IMR-90 (cell line): ENCODE results near the gene MYH11. TPM values are rescaled to one million over a fixed set of nuclear protein-coding genes. Genes with fewer than 3 reads are reported as not detected.

Source experiments
- ATAC-seq: fragments of 200-7000 bp; cut with Tn5 transposase; 2 replicates; pipeline ENCODE4 v1.9.1; 2020; ENCODE audit warnings: low read depth, mild to moderate bottlenecking, moderate library complexity
- BruUV-seq: library from RNA; stranded (reverse); fragments of 400-500 nt; replicated peaks from 2 replicates; lab custom pipeline; 2021; lab: Mats Ljungman, UMichigan
- CTCF ChIA-PET: fragments of 300-600 bp; formaldehyde crosslinking; extraction: SDS; loops from one replicate; lab custom pipeline; 2021; ENCODE audit warnings: antibody characterized with exemption; lab: Yijun Ruan, JAX
- POLR2A ChIA-PET: fragments of 300-600 bp; sonication (Branson Sonifier 250); formaldehyde crosslinking; loops from one replicate; lab custom pipeline; 2022; ENCODE audit warnings: antibody characterized with exemption; ENCODE audit not compliant: unreplicated experiment; lab: Charles Lee
- DNase-seq: peaks from one replicate; pipeline ENCODE4 v3.0.0; 2013
- H2AFZ ChIP-seq: replicated peaks from 2 replicates; pipeline ENCODE3; 2013; ENCODE audit warnings: low read length, mild to moderate bottlenecking; ENCODE audit not compliant: poor library complexity
- H2AK5ac ChIP-seq: 2 replicates; pipeline ENCODE4 v1.6.1; 2013; ENCODE audit warnings: low read depth, low read length, inconsistent platforms
- H2AK9ac ChIP-seq: replicated peaks from 2 replicates; pipeline ENCODE3; 2013; ENCODE audit warnings: mild to moderate bottlenecking, low read depth, low read length, moderate library complexity; ENCODE audit not compliant: poor library complexity
- H2BK120ac ChIP-seq: 2 replicates; pipeline ENCODE4 v1.6.1; 2013; ENCODE audit warnings: low read depth, low read length, inconsistent platforms
- H2BK15ac ChIP-seq: 3 replicates; pipeline ENCODE4 v1.6.1; 2013; ENCODE audit warnings: low read depth, low read length, inconsistent platforms
- H2BK20ac ChIP-seq: 2 replicates; pipeline ENCODE4 v1.6.1; 2013; ENCODE audit warnings: low read depth, mild to moderate bottlenecking, inconsistent platforms, low read length, moderate library complexity
- H2BK5ac ChIP-seq: 2 replicates; pipeline ENCODE4 v1.6.1; 2013; ENCODE audit warnings: mild to moderate bottlenecking, low read depth, low read length, inconsistent platforms; ENCODE audit not compliant: poor library complexity, severe bottlenecking
- H3K14ac ChIP-seq: replicated peaks from 2 replicates; pipeline ENCODE4 v1.6.1; 2013; ENCODE audit warnings: low read depth, low read length, inconsistent platforms
- H3K18ac ChIP-seq: 2 replicates; pipeline ENCODE4 v1.6.1; 2013; ENCODE audit warnings: low read depth, low read length, control low read depth
- H3K23ac ChIP-seq: 2 replicates; pipeline ENCODE4 v1.6.1; 2013; ENCODE audit warnings: low read depth, low read length, inconsistent platforms
- H3K27ac ChIP-seq: 2 replicates; pipeline ENCODE4 v1.5.1; 2013; ENCODE audit warnings: mild to moderate bottlenecking, control low read depth, low read length; ENCODE audit not compliant: insufficient read depth
- H3K27me3 ChIP-seq: 2 replicates; pipeline ENCODE4 v1.6.1; 2013; ENCODE audit warnings: low read length; ENCODE audit not compliant: control insufficient read depth, insufficient read depth
- H3K36me3 ChIP-seq: 2 replicates; pipeline ENCODE4 v1.6.1; 2013; ENCODE audit warnings: low read length, mixed read lengths; ENCODE audit not compliant: control insufficient read depth, insufficient read depth
- H3K4ac ChIP-seq: 2 replicates; pipeline ENCODE4 v1.6.1; 2013; ENCODE audit warnings: low read depth, low read length, inconsistent platforms
- H3K4me1 ChIP-seq: 2 replicates; pipeline ENCODE4 v1.6.1; 2013; ENCODE audit warnings: low read length, mixed read lengths; ENCODE audit not compliant: control insufficient read depth, insufficient read depth
- H3K4me2 ChIP-seq: 2 replicates; pipeline ENCODE4 v1.6.1; 2013; ENCODE audit warnings: low read depth, mild to moderate bottlenecking, control low read depth, low read length, moderate library complexity
- H3K4me3 ChIP-seq: 2 replicates; pipeline ENCODE4 v1.5.1; 2013; ENCODE audit warnings: low read depth, mild to moderate bottlenecking, control low read depth, low read length, moderate library complexity; ENCODE audit not compliant: insufficient read depth
- H3K56ac ChIP-seq: 2 replicates; pipeline ENCODE4 v1.6.1; 2013; ENCODE audit warnings: low read length, inconsistent platforms; ENCODE audit not compliant: insufficient read depth; ENCODE audit errors: extremely low read depth
- H3K79me1 ChIP-seq, 2 experiments: 2 replicates each; pipeline ENCODE4 v1.6.1; 2013; ENCODE audit warnings: low read length in 2 of 2, inconsistent platforms in 1 of 2, low read depth in 1 of 2
- H3K9ac ChIP-seq: 2 replicates; pipeline ENCODE4 v1.6.1; 2013; ENCODE audit warnings: low read depth, low read length, control low read depth
- H3K9me1 ChIP-seq: 2 replicates; pipeline ENCODE4 v1.6.1; 2013; ENCODE audit warnings: low read length, inconsistent platforms; ENCODE audit not compliant: insufficient read depth
- H3K9me3 ChIP-seq: 2 replicates; pipeline ENCODE4 v1.6.1; 2013; ENCODE audit warnings: low read length; ENCODE audit not compliant: control insufficient read depth, insufficient read depth
- H4K20me1 ChIP-seq: 2 replicates; pipeline ENCODE4 v1.6.1; 2013; ENCODE audit warnings: low read length, inconsistent platforms; ENCODE audit not compliant: insufficient read depth
- H4K5ac ChIP-seq: 2 replicates; pipeline ENCODE4 v1.6.1; 2013; ENCODE audit warnings: mild to moderate bottlenecking, low read depth, low read length, control low read depth
- H4K8ac ChIP-seq, 2 experiments: 2 replicates each; pipeline ENCODE4 v1.6.1; 2013; ENCODE audit warnings: low read depth in 2 of 2, low read length in 2 of 2, control low read depth in 1 of 2, inconsistent platforms in 1 of 2
- H4K91ac ChIP-seq: 2 replicates; pipeline ENCODE4 v1.6.1; 2013; ENCODE audit warnings: low read depth, low read length, inconsistent platforms; ENCODE audit not compliant: insufficient read depth
- FOS ChIP-seq: fragments of 150-350 bp; IDR thresholded peaks from 2 replicates; pipeline ENCODE4 v1.6.1; 2016; ENCODE audit warnings: low read depth, low read length
- MXI1 ChIP-seq: IDR thresholded peaks from 2 replicates; pipeline ENCODE4 v1.6.1; 2012; ENCODE audit warnings: low read depth, mild to moderate bottlenecking, low read length, moderate library complexity, borderline replicate concordance
- WGBS, 2 experiments: methylation state at CpG; one replicate each; pipeline versions ENCODE4 v1.1.5 to v1.1.7; 2013; ENCODE audit warnings: missing lambda C conversion rate in 2 of 2; ENCODE audit not compliant: insufficient read length in 1 of 2; ENCODE audit errors: extremely low coverage in 2 of 2; 5-methylcytosine and 5-hydroxymethylcytosine counted together
- dilution Hi-C: fragments of 300-500 bp; cut with HindIII; formaldehyde crosslinking; loops from one replicate; pipeline ENCODE4 v1.14.3; 2018; ENCODE audit warnings: low sequenced_read_pairs; ENCODE audit not compliant: unreplicated experiment
- in situ Hi-C: fragments of 300-500 bp; cut with MboI; formaldehyde crosslinking; loops from 3 replicates; pipeline ENCODE4 v1.14.3; 2019; ENCODE audit warnings: low sequenced_read_pairs, inconsistent platforms, mixed read lengths
- intact Hi-C: fragments of 100-400 bp; cut with micrococcal nuclease; formaldehyde crosslinking; loops from 2 replicates; pipeline ENCODE4 v1.10.0; 2022
- polyA plus RNA-seq, 3 experiments: library from polyadenylated mRNA; depleted of rRNA; stranded (reverse); fragments of >200 nt; gene quantifications; 2 replicates each; pipeline ENCODE4 v1.2.3, GENCODE V29; 2012; ENCODE audit warnings: low replicate concordance in 1 of 3
- total RNA-seq: library from RNA; depleted of rRNA; stranded (reverse); fragments of >200 nt; gene quantifications from 2 replicates; pipeline ENCODE4 v1.2.3, GENCODE V29; 2012

The MYH11 gene
- total and polyA plus RNA-seq, 2 of the 4 experiments (the other 2 are of a cell fraction): under 0.01 to 0.12 TPM

GRCh38 chr16:15690296-15690695, 166.5 kb downstream of the MYH11 start:
- TF ChIP-seq MXI1: no peak
- TF ChIP-seq FOS: peak; percentile 16; the same call in 1 of the 2 replicates
- Histone ChIP-seq H2AFZ (no peak overlapping the region), H2AK5ac (no peak overlapping the region), H2BK5ac (no peak overlapping the region), H2BK20ac (no peak overlapping the region), H3K27me3 (no peaks in the 10 kb centered on the region), H3K36me3 (peaks cover 54% of the 10 kb centered on the region), H3K9ac (no peak overlapping the region), H2BK120ac (no peak overlapping the region), H2AK9ac (no peak overlapping the region), H4K20me1 (no peaks in the 10 kb centered on the region; the same call in 1 of the 2 replicates), H4K5ac (no peak overlapping the region), H3K4ac (no peak overlapping the region), H3K4me1 (no peaks in the 10 kb centered on the region), H2BK15ac (no peak overlapping the region), H3K4me2 (no peak overlapping the region), H3K23ac (no peak overlapping the region), H3K4me3 (no peak overlapping the region), H3K79me1 (peaks cover 5 to 25% of the 10 kb centered on the region in 2 experiments; a peak in 3 of 4 replicates), H3K9me1 (no peaks in the 10 kb centered on the region; the same call in 1 of the 2 replicates), H4K91ac (no peak overlapping the region), H3K56ac (no peak overlapping the region), H3K18ac (no peak overlapping the region), H4K8ac (no peak overlapping the region), H3K27ac (no peak overlapping the region), H3K9me3 (no peaks in the 10 kb centered on the region), H3K14ac (no peak overlapping the region)
- peak; percentile 82 for ATAC-seq
- intact Hi-C loops: no loop called here
- ChIA-PET POLR2A (interaction anchor here (0.6 kb wide), 1 partner anchor 201 kb away, joined by 3 read pairs; no protein-coding TSS in a partner anchor), CTCF (interaction anchor here (0.6 to 1.3 kb wide), 2 partner anchors 8 to 49 kb away, joined by 3 to 5 read pairs; no protein-coding TSS in a partner anchor)
- dilution Hi-C loops: no loop called here
- DNase-seq: peak; percentile 61
- BruUV-seq: no TSS peak
- in situ Hi-C loops: loop anchor here (5.0 kb wide), 1 partner anchor 48 kb away; the partner anchor contains the start of gene MARF1
- no CpG with 5 or more reads among the region's 3 CpGs for WGBS, 2 experiments
